Measurements from ENCODE around the gene BRCA1.

DNA sequence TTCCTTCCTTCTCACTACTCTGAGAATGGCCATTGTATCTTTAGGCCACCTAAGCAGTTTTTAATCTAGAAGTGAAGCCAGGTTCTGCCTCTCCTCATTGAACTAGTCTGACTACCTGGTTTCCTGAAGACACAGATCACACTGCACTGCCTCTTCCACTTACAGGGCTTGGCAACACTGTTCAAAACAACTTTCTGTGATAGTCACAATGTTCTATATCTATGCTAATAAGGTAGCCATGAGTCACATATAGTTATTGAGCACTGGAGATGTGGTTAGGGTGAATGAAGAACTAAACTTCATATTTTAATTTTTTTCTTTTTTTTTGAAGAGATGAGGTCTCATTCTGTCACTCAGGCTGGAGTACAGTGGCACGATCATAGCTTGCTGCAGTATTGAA, 73.2 kb downstream of the BRCA1 start:
- TF ChIP-seq CTCF (IDR thresholded peaks at IDR 0.05; ENCODE audit: low read length): no peak
- no peak for TF ChIP-seq EZH2phosphoT487 (IDR thresholded peaks at IDR 0.05; ENCODE audit: low read length)
- no peak for TF ChIP-seq EZH2 (optimal IDR thresholded peaks at IDR 0.05; ENCODE audit: low read depth, low read length)
